Stimulated activated CD8-positive, alpha-beta memory T cell treated with anti-CD3 and anti-CD28 coated beads, Interleukin-12 subunit alpha, Interleukin-12 subunit beta, amount 100 ng/mL, for 4 hours (primary cell): ENCODE data around the gene MTUS2.

ENCODE experiments used
- DNase-seq: peaks from one replicate; pipeline ENCODE4 v3.0.0-alpha.2; 2020; ENCODE audit warnings: low read depth

Gene MTUS2

GRCh38 chr13:29402166-29402636 lies 582.1 kb downstream of the MTUS2 start:
- DNase-seq = no peak

GRCh38 chr13:29405401-29405800 lies 585.3 kb downstream of the MTUS2 start:
- DNase-seq = no peak

- no peak for DNase-seq
These were observed 591.3 kb downstream of the MTUS2 start for GRCh38 chr13:29411481-29411880.

- no peak for DNase-seq
These were observed 597.9 kb downstream of the MTUS2 start for GRCh38 chr13:29418026-29418425.

GRCh38 chr13:29421118-29421517 lies 601.0 kb downstream of the MTUS2 start:
- DNase-seq = no peak

- no peak for DNase-seq
These were observed 601.9 kb downstream of the MTUS2 start for GRCh38 chr13:29422015-29422414.

GRCh38 chr13:29423050-29423449 lies 602.9 kb downstream of the MTUS2 start:
- no peak for DNase-seq

- no peak for DNase-seq
These were observed 607.8 kb downstream of the MTUS2 start for GRCh38 chr13:29427937-29428309.

GRCh38 chr13:29428310-29429181 lies 608.4 kb downstream of the MTUS2 start:
- no peak for DNase-seq

GRCh38 chr13:29429286-29429900 lies 609.3 kb downstream of the MTUS2 start:
- DNase-seq = no peak

GRCh38 chr13:29434217-29434945 lies 614.2 kb downstream of the MTUS2 start:
- DNase-seq = no peak

GRCh38 chr13:29435125-29435911 lies 615.2 kb downstream of the MTUS2 start:
- no peak for DNase-seq

- no peak for DNase-seq
These were observed 616.2 kb downstream of the MTUS2 start for GRCh38 chr13:29436291-29436690.

GRCh38 chr13:29436721-29437280 lies 616.7 kb downstream of the MTUS2 start:
- DNase-seq = no peak

GRCh38 chr13:29438769-29439168 lies 618.6 kb downstream of the MTUS2 start:
- DNase-seq = no peak

- DNase-seq = no peak
These were observed 619.7 kb downstream of the MTUS2 start for GRCh38 chr13:29439601-29440388.

GRCh38 chr13:29441306-29441705 lies 621.2 kb downstream of the MTUS2 start:
- no peak for DNase-seq

GRCh38 chr13:29446016-29446415 lies 625.9 kb downstream of the MTUS2 start:
- no peak for DNase-seq

GRCh38 chr13:29448174-29448573 lies 628.0 kb downstream of the MTUS2 start:
- no peak for DNase-seq

GRCh38 chr13:29449726-29450125 lies 629.6 kb downstream of the MTUS2 start:
- DNase-seq = no peak

GRCh38 chr13:29451976-29452375 lies 631.8 kb downstream of the MTUS2 start:
- DNase-seq = no peak
